Right lobe of liver (tissue), 6 donors: ENCODE measurements around the gene ARHGEF7. TPM values are rescaled to one million over a fixed set of nuclear protein-coding genes. Genes with fewer than 3 reads are reported as not detected.

Experiments used
- ATAC-seq, 4 donors: fragments of 200-7000 bp; cut with Tn5 transposase; one replicate each; pipeline ENCODE4 v1.9.1; 2020; ENCODE audit warnings: mild to moderate bottlenecking in 4 of 4, moderate library complexity in 4 of 4
- DNase-seq, 3 donors: peaks; one replicate each; pipeline ENCODE4 v3.0.0-alpha.2; 2020
- H3K27ac ChIP-seq, 3 donors: fragments of 200-600 bp; one replicate each; pipeline ENCODE4 v1.8.0; 2022
- H3K27me3 ChIP-seq, 2 donors: fragments of 200-600 bp; one replicate each; pipeline ENCODE4 v1.8.0; 2022
- H3K36me3 ChIP-seq, 4 donors: fragments of 200-600 bp; sonication (generic) in 1 of 4; one replicate each; pipeline versions ENCODE4 v1.5.1 to v1.8.0; 2017 to 2022; ENCODE audit warnings: control low read depth in 1 of 4
- H3K4me1 ChIP-seq, 4 donors: fragments of 200-600 bp; sonication (generic) in 1 of 4; one replicate each; pipeline versions ENCODE4 v1.5.1 to v1.8.0; 2017 to 2022; ENCODE audit warnings: control low read depth in 1 of 4
- H3K4me3 ChIP-seq, 3 donors: fragments of 200-600 bp; one replicate each; pipeline ENCODE4 v1.8.0; 2022
- H3K9me3 ChIP-seq, 4 donors: fragments of 200-600 bp; sonication (generic) in 1 of 4; one replicate each; pipeline versions ENCODE4 v1.5.1 to v1.8.0; 2017 to 2022; ENCODE audit warnings: control low read depth in 1 of 4
- POLR2A ChIP-seq: fragments of 450-650 bp; IDR thresholded peaks from one replicate; pipeline ENCODE4 v1.6.1; 2017; ENCODE audit warnings: antibody characterized with exemption, mild to moderate bottlenecking
- WGBS: methylation state at CpG from one replicate; pipeline ENCODE4 v1.1.6; 2018; ENCODE audit warnings: low coverage, low lambda C conversion rate; ENCODE audit not compliant: insufficient coverage; ENCODE audit errors: missing lambda C conversion rate; 5-methylcytosine and 5-hydroxymethylcytosine counted together
- intact Hi-C, 2 donors: fragments of 100-400 bp; cut with DNase I; formaldehyde crosslinking; loops; one replicate each; pipeline versions ENCODE4 v1.11.2 to v1.14.1; 2022
- total RNA-seq, 6 experiments: library from RNA; depleted of rRNA in 2 of 6; stranded (reverse); fragments of >200 nt in 2 of 6; fragmentation: NEBNext Ultra II Directional in 3 of 6; extraction: Animal tissue kit (Norgen Biotek cat#: 25700) in 3 of 6; gene quantifications; one replicate each; pipeline versions ENCODE4 v1.1.0 to v1.2.4, GENCODE V29; 2016 to 2023
- TF ChIP-seq, protein P1 (sequence below), 4 donors: fragments of 200-600 bp in 3 of 4; fragments of 450-650 bp in 1 of 4; IDR thresholded peaks; one replicate each; pipeline versions ENCODE4 v1.5.1 to v1.8.0; 2016 to 2022; ENCODE audit warnings: antibody characterized with exemption in 4 of 4, mild to moderate bottlenecking in 2 of 4
- donor health status: DM: no; HTN: yes; CAD: no.
- donor health status: DM: no; HTN: no; CAD: no.
- donor health status: DM: no; HTN: no; CAD: no.
- donor health status: DM: no; HTN: yes; CAD: no.
- donor health status: DM: no; HTN: yes; CAD: no.

Gene ARHGEF7
- total RNA-seq, 6 experiments from 2014 or later, result 22.0 to 40.1 (median 33.8) TPM

DNA sequence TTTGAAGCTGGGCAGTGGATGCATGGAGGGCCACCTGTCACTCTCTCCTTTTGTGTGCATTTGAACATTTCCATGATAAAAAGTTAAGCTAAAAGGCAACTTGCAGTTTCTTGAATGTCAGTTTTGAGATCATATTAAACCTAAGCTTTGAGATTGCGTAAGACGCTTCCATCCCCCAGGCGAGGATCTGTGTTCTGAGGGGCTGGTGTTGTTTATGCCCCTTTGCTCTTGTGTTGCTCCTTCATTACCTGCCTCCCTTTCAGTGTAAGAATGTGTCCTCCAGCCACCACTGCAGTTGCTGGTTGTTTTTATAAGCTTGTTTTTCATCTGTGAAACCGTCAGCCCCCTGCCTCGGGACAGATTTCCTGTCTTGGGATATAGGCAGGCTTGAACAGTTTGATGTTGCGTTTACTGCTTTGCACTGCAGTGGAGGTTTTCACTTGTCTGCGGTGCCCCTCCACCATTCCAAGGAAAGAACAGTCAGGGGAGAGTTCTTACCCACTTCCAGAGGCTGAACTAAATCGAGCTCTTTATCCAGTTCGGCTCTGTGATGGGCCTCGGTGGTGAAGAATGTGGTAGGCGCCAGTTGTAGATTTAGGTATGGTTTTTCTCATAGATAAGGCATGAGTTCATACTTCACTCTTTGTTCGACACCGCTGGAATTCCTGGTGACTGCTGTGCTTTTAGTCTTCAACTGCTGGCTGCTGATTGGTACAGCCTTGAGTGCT lies 96.8 kb downstream of the ARHGEF7 start:
- Histone ChIP-seq H3K27me3 (no peaks in the 10 kb centered on the region), H3K9me3 (no peaks in the 10 kb centered on the region), H3K4me3 (no peak overlapping the region), H3K27ac (no peak overlapping the region), H3K4me1 (peaks cover 0 to 16% (median 5%) of the 10 kb centered on the region in 4 donors), H3K36me3 (no peaks in the 10 kb centered on the region)
- whole genome bisulfite sequencing, result 82% methylated on average over 13 of the region's 13 CpGs
- ATAC-seq, result no peak
- TF ChIP-seq POLR2A, result no peak
- TF ChIP-seq, protein P1, sequence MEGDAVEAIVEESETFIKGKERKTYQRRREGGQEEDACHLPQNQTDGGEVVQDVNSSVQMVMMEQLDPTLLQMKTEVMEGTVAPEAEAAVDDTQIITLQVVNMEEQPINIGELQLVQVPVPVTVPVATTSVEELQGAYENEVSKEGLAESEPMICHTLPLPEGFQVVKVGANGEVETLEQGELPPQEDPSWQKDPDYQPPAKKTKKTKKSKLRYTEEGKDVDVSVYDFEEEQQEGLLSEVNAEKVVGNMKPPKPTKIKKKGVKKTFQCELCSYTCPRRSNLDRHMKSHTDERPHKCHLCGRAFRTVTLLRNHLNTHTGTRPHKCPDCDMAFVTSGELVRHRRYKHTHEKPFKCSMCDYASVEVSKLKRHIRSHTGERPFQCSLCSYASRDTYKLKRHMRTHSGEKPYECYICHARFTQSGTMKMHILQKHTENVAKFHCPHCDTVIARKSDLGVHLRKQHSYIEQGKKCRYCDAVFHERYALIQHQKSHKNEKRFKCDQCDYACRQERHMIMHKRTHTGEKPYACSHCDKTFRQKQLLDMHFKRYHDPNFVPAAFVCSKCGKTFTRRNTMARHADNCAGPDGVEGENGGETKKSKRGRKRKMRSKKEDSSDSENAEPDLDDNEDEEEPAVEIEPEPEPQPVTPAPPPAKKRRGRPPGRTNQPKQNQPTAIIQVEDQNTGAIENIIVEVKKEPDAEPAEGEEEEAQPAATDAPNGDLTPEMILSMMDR (IDR thresholded peaks at IDR 0.05), result no peak
- no peak for DNase-seq
- intact Hi-C loops, result loop anchor here in 1 of 2 donors (10.0 kb wide), 1 partner anchor 47 kb away; no protein-coding TSS in a partner anchor

DNA sequence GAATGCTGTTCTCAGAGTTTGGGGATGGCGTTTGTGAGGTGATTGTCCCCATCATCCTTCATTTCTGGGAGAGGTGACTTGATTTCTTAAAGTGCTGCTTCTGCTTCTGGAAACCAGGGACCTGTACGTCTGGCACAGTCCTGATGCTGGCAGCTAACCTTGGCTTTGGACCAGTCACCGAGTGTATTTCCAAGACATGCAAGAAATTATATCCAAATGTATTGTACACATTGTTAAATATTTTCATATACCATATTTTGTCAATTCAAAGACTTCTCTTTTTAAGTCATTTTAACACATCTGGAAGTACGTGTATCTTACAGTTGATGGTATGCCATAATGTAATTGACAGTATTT lies 97.4 kb downstream of the ARHGEF7 start:
- H3K36me3 ChIP-seq, result no peaks in the 10 kb centered on the region
- H3K4me3 ChIP-seq, result no peak overlapping the region
- no peak overlapping the region for H3K27ac ChIP-seq
- intact Hi-C loops, result loop anchor here in 1 of 2 donors (10.0 kb wide), 1 partner anchor 48 kb away; no protein-coding TSS in a partner anchor
- no peak for ATAC-seq
- no peaks in the 10 kb centered on the region for H3K27me3 ChIP-seq
- no peaks in the 10 kb centered on the region for H3K9me3 ChIP-seq
- DNase-seq, result no peak
- 74% methylated on average over 4 of the region's 4 CpGs for WGBS
- H3K4me1 ChIP-seq, result peaks cover 0 to 20% (median 5%) of the 10 kb centered on the region in 4 donors
- no peak for TF ChIP-seq POLR2A
- TF ChIP-seq, protein P1 (IDR thresholded peaks at IDR 0.05), result no peak

DNA sequence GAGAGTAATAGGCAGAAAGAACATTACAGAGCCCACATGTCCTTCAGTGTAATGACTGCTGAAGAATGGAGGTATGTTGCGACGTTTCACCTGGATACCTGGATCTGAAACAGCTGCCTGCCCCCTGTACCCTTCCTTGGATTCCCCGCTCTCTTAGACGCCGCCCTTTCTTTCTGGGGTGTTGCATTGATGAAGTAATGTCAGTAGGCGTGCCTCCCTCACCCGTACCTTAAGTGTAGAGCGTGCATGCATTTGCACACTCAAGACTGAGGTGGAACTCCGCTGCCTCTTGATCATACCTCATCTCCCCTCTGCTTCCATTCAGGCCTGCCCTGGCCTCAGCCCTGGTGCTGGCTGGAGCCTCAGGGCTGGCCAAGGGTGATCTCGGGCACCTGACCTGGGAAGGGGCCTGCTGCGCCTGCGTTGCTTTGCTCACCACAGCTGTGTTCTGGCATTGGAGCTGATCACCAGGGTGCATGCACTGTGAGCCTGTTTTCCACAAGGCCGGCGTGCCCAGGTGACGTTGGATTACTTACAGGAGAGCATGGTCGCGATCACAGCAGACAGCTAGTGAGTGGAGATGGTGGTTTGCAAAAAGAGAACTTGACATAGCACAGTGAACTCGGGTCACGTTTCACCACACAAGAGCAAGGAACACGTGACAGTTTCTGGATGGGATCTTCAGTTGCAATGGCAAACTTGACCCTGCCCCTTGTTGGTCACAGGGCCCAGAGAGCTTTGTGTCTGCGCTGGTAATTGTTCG lies 99.0 kb downstream of the ARHGEF7 start:
- TF ChIP-seq, protein P1 (IDR thresholded peaks at IDR 0.05), result no peak
- no peak for TF ChIP-seq POLR2A
- Histone ChIP-seq H3K27me3 (no peaks in the 10 kb centered on the region), H3K27ac (peak overlapping the region in 1 of 3 donors; percentile 44), H3K36me3 (no peaks in the 10 kb centered on the region), H3K4me3 (no peak overlapping the region), H3K4me1 (peaks cover 0 to 31% (median 8%) of the 10 kb centered on the region in 4 donors), H3K9me3 (no peaks in the 10 kb centered on the region)
- ATAC-seq (peak; percentile 5 to 77 (median 61)), DNase-seq (peak in 2 of 3 donors; percentile 75 to 80)
- 71% methylated on average over 18 of the region's 22 CpGs for WGBS
- intact Hi-C loops, result loop anchor here in 1 of 2 donors (10.0 kb wide), 1 partner anchor 49 kb away; no protein-coding TSS in a partner anchor

DNA sequence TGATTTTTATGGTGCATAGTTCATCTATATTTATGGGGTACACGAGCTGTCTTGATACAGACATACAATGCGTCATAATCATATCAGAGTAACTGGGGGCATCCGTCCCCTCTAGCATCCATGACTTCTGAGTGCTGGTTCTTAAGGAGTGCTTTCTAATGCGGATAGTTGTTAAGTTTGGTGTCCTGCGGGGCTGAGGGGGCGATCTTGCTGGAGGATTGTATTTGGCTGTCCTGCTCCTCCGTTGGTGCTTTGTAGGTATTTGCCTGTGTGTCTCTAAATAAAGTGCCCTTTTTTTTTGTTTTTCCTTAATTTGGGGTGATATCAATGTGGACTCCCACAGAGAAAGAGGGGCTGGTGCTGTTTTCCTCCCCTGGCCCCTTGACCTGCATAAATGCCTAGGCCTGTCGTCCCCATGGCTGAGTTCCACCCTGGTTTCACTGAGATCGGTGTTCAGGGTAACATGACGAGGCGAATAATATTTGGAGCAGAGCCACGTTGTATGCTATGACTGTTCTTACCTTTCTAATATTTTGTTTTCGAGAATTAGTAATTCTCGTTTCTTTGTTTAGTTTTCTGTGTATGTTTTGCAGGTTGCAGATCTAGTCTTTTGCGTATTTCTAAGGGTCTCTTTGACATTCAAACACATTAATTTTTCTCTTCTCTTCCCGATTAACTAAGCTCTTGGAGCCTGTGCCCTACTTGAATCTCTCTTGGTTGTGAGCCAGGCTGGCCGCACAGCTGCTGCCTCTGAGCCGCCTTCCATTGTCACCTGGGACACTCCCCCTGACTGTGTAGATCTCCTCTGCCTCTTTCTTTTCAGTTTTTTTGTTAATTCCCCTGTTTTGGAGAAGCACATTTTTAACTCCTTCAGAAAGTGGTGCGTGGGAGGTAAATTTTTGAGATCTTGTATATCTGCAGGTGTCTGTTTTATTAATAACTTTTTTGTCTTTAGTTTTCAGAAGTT lies 100.3 kb downstream of the ARHGEF7 start:
- Histone ChIP-seq H3K27me3 (no peaks in the 10 kb centered on the region), H3K4me1 (peaks cover 0 to 24% (median 8%) of the 10 kb centered on the region in 4 donors), H3K9me3 (no peaks in the 10 kb centered on the region), H3K27ac (peak overlapping the region in 1 of 3 donors; percentile 7), H3K36me3 (no peaks in the 10 kb centered on the region), H3K4me3 (no peak overlapping the region)
- TF ChIP-seq, protein P1 (IDR thresholded peaks at IDR 0.05), result no peak
- no peak for TF ChIP-seq POLR2A
- intact Hi-C loops, result loop anchor here in 1 of 2 donors (10.0 kb wide), 1 partner anchor 51 kb away; no protein-coding TSS in a partner anchor
- 73% methylated on average over 18 of the region's 19 CpGs for WGBS
- ATAC-seq (no peak), DNase-seq (no peak)
